Hematopoietic multipotent progenitor cell treated with erythropoietin and hydrocortisone succinate and interleukin-3 and kit ligand, for 17 days (in vitro differentiated cells): ENCODE measurements around the gene CSTA.
A peak's percentile ranks its signal among the peaks of the same experiment; 100 is the strongest.

Experiments used
- DNase-seq: peaks from one replicate; pipeline ENCODE4 v3.0.0-alpha.2; 2015; ENCODE audit warnings: low spot score

CSTA gene

DNA sequence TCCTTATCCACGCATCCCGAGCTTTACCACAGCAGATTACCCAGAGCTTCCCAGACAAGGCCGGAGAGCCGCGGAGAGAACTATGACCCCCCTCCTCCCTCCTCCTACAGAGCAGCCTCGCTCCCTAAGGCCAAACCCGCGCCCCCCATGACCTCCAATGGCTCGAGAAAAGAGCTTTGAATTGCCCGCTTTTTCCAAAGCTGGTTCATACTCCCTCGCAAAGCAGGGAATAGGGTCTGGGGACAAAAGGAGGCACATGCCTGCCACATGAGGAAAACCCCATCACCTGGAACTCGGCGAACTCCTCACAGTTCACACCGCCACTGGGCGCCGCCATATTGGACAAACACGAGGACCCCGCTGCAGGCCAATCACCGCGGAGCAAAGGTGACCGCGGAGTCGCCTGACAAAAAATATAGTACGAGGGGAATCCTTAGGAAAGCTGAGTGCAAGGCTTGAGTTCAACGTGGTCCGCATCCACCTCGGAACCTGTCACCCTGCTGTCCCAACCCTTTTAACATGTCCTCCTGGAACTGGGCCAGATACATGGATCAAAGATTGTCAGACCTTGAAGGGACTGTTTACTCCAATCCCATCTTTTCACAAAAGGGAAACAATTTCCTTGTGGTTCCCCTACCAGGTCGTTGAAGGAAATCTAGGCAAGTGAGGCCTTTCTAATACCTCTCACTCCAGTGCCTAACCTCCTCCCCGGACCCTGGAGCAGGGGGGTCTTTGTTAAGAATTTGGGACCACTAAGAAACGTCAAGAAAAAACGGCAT, 58.0 kb downstream of the CSTA start, which contains the start of gene MIX23:
MIX23 (minus strand) TSS at position 344 of the 779 bp plus-strand sequence; CDS start at position 337, 7 bp downstream.
- DNase-seq: peak; percentile 91

DNA sequence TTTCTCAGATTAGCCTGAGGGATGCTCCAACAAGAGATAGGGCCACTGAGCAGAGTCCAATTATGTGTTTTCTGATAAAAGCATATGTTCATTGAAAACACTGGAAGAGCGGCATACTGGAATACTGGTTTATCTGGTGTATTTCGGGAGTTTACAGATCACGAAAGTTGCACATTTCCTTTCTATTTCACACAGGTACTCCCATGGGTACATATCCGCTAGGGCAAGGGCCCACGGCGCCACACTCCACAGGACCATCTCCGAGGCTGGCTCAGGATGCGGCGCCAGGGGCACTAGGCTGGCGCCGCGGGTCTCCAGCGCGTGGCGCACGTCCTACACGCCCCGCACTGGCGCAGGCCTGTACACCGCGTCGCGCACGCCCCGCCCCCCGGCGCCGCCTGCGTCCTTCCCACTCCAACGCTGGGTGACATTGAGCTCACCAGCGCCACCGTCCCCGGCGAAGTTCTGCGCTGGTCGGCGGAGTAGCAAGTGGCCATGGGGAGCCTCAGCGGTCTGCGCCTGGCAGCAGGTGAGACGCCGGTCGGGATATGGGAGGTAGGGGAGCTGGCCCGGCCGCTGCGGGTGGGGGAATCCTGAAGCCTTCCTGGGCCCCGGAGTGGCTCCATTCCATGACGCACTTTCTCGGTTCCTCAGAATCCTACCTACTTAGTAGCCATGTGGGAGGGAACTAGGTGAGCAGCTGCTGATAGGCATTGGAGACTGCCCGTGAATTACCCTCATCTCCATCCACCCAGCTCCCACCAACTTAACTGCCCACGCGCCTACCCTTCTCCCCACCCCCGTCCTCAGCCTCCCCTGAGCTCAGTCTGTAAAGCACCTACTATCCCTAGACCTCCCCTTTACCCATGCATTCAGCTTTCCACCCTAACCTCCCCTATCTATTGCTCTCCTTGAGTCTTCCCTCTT, 59.0 kb downstream of the CSTA start, which contains the start of gene FAM162A:
FAM162A (plus strand) TSS at position 412 of the 927 bp plus-strand sequence; CDS start at position 496, 84 bp downstream.
- peak; percentile 96 for DNase-seq

DNA sequence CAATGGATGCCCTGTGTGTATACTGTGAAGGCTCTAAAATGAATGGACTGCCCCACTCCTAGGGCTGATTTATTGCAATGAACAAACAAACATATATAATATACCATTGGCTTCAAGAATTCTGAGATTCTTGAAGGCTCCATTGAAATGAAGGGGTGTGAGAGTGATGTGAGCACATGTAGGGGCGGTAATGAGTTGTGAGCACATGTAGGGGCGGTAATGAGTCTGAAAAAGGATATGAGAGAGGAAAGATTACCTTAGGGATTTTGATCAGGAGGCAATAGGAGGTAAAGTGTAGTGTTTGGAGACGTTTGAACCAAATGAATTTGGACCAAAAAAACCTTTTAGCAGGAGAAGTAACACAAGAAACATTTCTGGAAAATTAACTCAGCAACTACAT, 62.7 kb downstream of the CSTA start:
- DNase-seq: no peak

GRCh38 chr3:122389197-122389596, 64.1 kb downstream of the CSTA start:
- no peak for DNase-seq

DNA sequence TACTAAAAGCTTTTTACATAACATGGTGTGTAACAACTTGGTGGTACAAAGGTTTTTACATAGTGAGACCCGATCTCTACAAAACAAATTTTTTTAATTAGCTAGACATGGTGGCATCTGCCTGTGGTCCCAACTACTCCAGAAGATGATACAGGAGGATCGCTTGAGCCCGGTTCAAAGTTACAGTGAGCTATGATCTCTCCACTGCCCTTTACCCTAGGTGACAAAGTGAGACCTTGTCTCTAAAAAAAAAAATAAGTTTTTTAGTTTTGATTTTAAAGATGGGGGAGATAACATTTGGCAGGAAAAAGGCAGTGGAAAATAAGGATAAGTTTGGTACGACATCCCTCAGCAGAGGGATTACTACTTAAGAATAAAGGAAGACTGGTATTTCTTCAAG, 64.8 kb downstream of the CSTA start:
- DNase-seq: no peak

GRCh38 chr3:122390665-122391064, 65.6 kb downstream of the CSTA start:
- DNase-seq: no peak
